ENCODE measurements around the gene NQO2.

The NQO2 gene

DNA sequence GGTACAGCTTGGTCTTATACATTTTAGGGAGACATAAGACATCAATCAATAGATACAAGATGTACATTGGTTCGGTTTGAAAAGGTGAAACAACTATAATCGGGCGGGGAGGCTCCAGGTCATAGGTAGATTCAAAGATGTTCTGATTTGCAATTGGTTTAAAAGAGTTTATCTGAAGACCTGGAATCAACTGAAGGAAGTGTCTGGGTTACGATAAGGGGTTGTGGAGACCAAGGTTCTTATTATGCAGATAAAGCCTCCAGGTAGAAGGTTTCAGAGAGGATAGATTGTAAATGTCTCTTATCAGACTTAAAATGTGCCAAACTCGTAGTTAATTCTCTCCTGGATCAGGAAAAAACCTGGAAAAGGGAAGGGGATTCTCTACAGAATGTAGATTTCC is 22.4 kb upstream of the NQO2 start:
- H3K27me3 ChIP-seq (ENCODE audit: control insufficient read depth in 1 of 2, insufficient read depth in 2 of 2, low read length in 2 of 2), result no peaks in the 10 kb centered on the region
- H3K4me1 ChIP-seq (ENCODE audit: control insufficient read depth, insufficient read depth, low read length), result peaks cover 20% of the 10 kb centered on the region
- H3K9ac ChIP-seq (ENCODE audit: low read length in 2 of 2), result no peak overlapping the region
- H3K4me3 ChIP-seq (ENCODE audit: low read length in 2 of 2), result no peak overlapping the region
- H3K36me3 ChIP-seq (ENCODE audit: control insufficient read depth in 2 of 2, insufficient read depth in 2 of 2, low read length in 2 of 2), result no peaks in the 10 kb centered on the region
- H3K27ac ChIP-seq (ENCODE audit: low read length), result no peak overlapping the region
- no peaks in the 10 kb centered on the region for H3K9me3 ChIP-seq (ENCODE audit: control insufficient read depth in 2 of 2, low read length in 2 of 2)

DNA sequence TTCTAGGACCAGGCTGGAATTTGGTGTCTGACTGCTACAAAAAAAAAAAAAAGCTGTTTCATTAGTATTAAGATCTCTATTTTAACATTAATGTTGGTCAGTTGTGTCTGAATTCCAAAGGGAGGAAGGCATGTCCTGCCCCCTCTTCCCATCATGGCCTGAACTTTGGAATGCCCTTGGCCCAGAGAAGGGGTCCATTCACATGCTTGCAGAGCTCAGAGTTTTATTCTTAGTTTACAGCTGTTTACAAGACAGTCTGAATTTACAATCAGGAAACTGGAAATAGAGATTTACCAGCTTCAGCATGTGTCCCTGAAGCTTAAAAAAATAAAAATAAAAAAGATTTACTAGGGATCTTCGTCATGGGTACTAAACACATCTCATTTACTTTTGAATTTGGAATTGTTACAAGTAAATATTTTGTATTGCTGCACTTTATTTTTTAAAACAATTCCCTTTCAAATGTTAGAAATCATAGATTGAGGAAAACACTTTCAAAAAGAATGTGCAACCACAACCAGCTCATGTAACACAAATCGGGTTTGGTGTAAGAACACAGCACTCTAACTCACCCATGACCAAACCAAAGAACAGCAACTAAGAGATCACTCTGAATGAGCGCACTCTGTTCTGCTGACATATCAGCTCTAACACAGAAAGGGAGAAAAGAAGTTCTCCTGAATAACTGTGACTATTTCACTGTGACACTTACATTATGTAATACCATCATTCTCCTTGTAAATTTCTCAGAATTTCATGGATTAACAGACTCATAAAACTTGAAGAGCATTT is 21.7 kb upstream of the NQO2 start:
- Histone ChIP-seq H3K4me1 (ENCODE audit: control insufficient read depth, insufficient read depth, low read length) (peaks cover 26% of the 10 kb centered on the region), H3K36me3 (ENCODE audit: control insufficient read depth in 2 of 2, insufficient read depth in 2 of 2, low read length in 2 of 2) (no peaks in the 10 kb centered on the region), H3K27ac (ENCODE audit: low read length) (no peak overlapping the region), H3K4me3 (ENCODE audit: low read length in 2 of 2) (no peak overlapping the region), H3K9me3 (ENCODE audit: control insufficient read depth in 2 of 2, low read length in 2 of 2) (no peaks in the 10 kb centered on the region), H3K27me3 (ENCODE audit: control insufficient read depth in 1 of 2, insufficient read depth in 2 of 2, low read length in 2 of 2) (no peaks in the 10 kb centered on the region), H3K9ac (ENCODE audit: low read length in 2 of 2) (no peak overlapping the region)

DNA sequence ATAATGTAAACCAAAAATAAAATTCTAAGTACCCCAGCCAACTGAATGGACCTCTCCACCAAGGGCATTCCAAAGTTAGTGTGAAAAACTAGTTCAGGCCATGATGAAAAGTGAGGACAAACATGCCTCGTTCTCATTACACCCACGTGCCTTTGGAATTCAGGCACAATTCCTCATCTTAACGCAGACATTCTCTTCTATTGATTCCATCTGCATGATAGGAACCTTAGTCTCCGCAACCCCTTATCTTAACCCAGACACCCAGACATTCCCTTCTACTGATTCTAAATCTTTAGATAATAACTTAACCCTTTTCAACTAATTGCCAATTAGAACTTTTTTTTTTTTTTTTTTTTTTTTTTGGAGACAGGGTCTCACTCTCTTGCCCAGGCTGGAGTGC is 20.8 kb upstream of the NQO2 start:
- H3K27ac ChIP-seq (ENCODE audit: low read length), result no peak overlapping the region
- no peak overlapping the region for H3K4me3 ChIP-seq (ENCODE audit: low read length in 2 of 2)
- H3K27me3 ChIP-seq (ENCODE audit: control insufficient read depth in 1 of 2, insufficient read depth in 2 of 2, low read length in 2 of 2), result no peaks in the 10 kb centered on the region
- H3K9ac ChIP-seq (ENCODE audit: low read length in 2 of 2), result no peak overlapping the region
- no peaks in the 10 kb centered on the region for H3K9me3 ChIP-seq (ENCODE audit: control insufficient read depth in 2 of 2, low read length in 2 of 2)
- H3K36me3 ChIP-seq (ENCODE audit: control insufficient read depth in 2 of 2, insufficient read depth in 2 of 2, low read length in 2 of 2), result no peaks in the 10 kb centered on the region
- peaks cover 26% of the 10 kb centered on the region for H3K4me1 ChIP-seq (ENCODE audit: control insufficient read depth, insufficient read depth, low read length)

DNA sequence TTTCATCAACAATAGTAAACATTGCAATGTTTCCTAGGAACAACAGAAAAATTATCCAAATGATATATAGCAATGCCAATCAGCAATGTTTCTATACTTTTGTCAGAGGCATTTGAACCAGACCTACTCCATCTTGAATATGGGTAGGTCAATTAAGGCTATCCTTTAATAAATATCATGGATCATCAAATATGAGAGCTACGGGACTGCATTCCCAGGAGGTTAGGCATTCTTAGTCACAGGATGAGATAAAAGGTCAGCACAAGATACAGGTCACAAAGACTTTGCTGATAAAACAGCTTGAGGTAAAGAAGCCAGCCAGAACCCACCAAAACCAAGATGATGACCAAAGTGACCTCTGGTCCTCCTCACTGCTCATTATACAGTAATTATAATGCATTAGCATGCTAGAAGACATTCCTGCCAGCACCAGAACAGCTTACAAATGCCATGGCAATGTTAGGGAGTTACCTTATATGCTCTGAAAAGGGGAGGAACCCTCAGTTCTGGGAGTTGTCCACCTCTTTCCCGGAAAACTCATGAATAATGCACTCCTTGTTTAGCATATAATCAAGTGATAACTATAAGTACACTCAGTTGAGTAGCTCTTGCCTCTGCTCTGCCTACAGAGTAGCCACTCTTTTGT is 19.8 kb upstream of the NQO2 start:
- Histone ChIP-seq H3K9me3 (ENCODE audit: control insufficient read depth in 2 of 2, low read length in 2 of 2) (no peaks in the 10 kb centered on the region), H3K4me1 (ENCODE audit: control insufficient read depth, insufficient read depth, low read length) (peaks cover 26% of the 10 kb centered on the region), H3K9ac (ENCODE audit: low read length in 2 of 2) (no peak overlapping the region), H3K36me3 (ENCODE audit: control insufficient read depth in 2 of 2, insufficient read depth in 2 of 2, low read length in 2 of 2) (no peaks in the 10 kb centered on the region), H3K4me3 (ENCODE audit: low read length in 2 of 2) (no peak overlapping the region), H3K27ac (ENCODE audit: low read length) (no peak overlapping the region), H3K27me3 (ENCODE audit: control insufficient read depth in 1 of 2, insufficient read depth in 2 of 2, low read length in 2 of 2) (no peaks in the 10 kb centered on the region)

DNA sequence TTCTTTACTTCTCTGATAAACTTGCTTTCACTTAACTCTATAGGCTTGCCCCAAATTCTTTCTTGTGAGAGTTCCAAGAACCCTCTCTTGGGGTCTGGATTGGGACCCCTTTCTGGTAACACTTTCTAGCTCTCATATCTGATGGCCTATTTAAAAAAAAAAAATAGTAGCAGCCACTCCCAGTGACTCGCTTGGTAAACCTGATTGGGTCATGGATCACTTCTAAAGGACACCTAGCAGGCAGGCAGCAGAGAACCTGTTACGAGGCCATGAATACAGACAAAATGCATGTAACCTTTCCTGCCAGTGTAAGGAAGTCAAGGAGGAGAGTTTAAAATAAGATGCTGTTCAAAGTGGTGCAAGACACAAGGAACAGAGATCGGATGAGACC is 19.2 kb upstream of the NQO2 start:
- Histone ChIP-seq H3K27ac (ENCODE audit: low read length) (peak overlapping the region; percentile 58), H3K4me1 (ENCODE audit: control insufficient read depth, insufficient read depth, low read length) (peaks cover 26% of the 10 kb centered on the region), H3K9ac (ENCODE audit: low read length in 2 of 2) (no peak overlapping the region), H3K9me3 (ENCODE audit: control insufficient read depth in 2 of 2, low read length in 2 of 2) (no peaks in the 10 kb centered on the region), H3K27me3 (ENCODE audit: control insufficient read depth in 1 of 2, insufficient read depth in 2 of 2, low read length in 2 of 2) (no peaks in the 10 kb centered on the region), H3K36me3 (ENCODE audit: control insufficient read depth in 2 of 2, insufficient read depth in 2 of 2, low read length in 2 of 2) (no peaks in the 10 kb centered on the region), H3K4me3 (ENCODE audit: low read length in 2 of 2) (no peak overlapping the region)

DNA sequence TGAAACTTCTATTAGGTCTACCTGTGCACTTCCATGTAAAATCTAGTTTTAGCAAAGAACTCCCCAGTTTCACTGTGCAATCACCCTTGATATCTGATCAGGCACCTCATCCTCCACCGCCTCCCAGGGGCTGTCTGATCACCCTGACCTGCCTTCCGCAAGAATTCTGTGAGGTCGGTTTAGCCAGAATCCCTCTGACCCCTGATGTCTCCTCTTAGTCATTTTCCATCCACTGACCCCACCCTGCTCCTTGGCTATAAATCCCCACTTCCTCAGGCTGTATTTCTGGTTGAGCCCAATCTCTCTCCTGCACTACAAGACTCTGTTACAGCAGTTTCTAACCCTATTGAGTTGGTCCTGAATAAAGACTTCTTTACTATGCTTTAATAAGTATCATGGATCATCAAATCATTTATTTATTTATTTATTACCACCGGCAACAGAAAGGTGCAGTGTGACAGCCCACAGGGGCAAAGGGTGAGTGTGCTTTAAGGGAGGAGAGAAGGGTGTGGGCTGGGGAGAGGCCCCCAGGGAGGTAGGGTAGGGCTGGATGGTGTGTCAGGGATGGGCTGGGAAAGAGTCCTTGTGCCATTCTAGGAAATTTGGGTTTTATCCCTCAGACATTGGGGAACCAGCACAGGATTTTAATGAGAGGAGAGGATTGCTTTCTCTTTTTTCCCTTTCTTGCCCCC is 17.1 kb upstream of the NQO2 start:
- no peak overlapping the region for H3K4me3 ChIP-seq (ENCODE audit: low read length in 2 of 2)
- no peaks in the 10 kb centered on the region for H3K9me3 ChIP-seq (ENCODE audit: control insufficient read depth in 2 of 2, low read length in 2 of 2)
- peak overlapping the region; percentile 58 for H3K27ac ChIP-seq (ENCODE audit: low read length)
- H3K27me3 ChIP-seq (ENCODE audit: control insufficient read depth in 1 of 2, insufficient read depth in 2 of 2, low read length in 2 of 2), result no peaks in the 10 kb centered on the region
- no peak overlapping the region for H3K9ac ChIP-seq (ENCODE audit: low read length in 2 of 2)
- H3K4me1 ChIP-seq (ENCODE audit: control insufficient read depth, insufficient read depth, low read length), result peaks cover 26% of the 10 kb centered on the region
- no peaks in the 10 kb centered on the region for H3K36me3 ChIP-seq (ENCODE audit: control insufficient read depth in 2 of 2, insufficient read depth in 2 of 2, low read length in 2 of 2)

DNA sequence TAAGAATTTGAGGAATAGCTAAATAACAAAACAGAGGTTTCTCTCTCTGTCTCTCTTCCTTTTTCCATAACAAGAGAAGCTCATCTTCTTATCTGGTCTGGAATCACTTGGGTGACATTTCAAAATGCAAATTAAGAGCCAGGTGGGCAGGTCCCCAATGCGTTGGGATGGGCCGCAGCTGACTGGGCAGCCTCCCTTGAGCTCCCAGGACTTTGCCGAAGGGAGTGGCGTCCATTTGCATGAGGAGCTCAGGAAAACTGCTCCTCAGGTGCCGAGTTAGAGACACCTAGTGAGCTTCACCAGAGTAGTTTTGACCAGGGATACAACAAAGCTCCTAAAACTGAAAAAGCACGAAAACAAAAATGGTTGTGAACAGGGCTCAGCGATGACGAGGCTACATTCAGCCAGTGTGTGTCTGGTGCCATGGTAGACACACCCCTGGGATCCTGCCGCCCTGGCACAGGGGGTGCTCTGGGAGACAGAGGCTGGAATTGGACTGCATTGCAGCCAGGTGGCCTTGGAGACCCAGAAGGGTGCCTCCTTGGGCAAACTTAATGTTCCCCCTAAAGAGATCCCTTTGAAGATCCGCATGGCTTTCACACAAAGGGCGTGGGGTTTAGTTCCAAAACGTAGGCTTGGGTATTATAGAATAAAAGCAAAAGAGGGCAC is 14.8 kb upstream of the NQO2 start:
- H3K9me3 ChIP-seq (ENCODE audit: control insufficient read depth in 2 of 2, low read length in 2 of 2), result no peaks in the 10 kb centered on the region
- H3K4me3 ChIP-seq (ENCODE audit: low read length in 2 of 2), result no peak overlapping the region
- no peaks in the 10 kb centered on the region for H3K36me3 ChIP-seq (ENCODE audit: control insufficient read depth in 2 of 2, insufficient read depth in 2 of 2, low read length in 2 of 2)
- H3K27ac ChIP-seq (ENCODE audit: low read length), result no peak overlapping the region
- H3K27me3 ChIP-seq (ENCODE audit: control insufficient read depth in 1 of 2, insufficient read depth in 2 of 2, low read length in 2 of 2), result no peaks in the 10 kb centered on the region
- H3K4me1 ChIP-seq (ENCODE audit: control insufficient read depth, insufficient read depth, low read length), result peaks cover 33% of the 10 kb centered on the region
- H3K9ac ChIP-seq (ENCODE audit: low read length in 2 of 2), result no peak overlapping the region

DNA sequence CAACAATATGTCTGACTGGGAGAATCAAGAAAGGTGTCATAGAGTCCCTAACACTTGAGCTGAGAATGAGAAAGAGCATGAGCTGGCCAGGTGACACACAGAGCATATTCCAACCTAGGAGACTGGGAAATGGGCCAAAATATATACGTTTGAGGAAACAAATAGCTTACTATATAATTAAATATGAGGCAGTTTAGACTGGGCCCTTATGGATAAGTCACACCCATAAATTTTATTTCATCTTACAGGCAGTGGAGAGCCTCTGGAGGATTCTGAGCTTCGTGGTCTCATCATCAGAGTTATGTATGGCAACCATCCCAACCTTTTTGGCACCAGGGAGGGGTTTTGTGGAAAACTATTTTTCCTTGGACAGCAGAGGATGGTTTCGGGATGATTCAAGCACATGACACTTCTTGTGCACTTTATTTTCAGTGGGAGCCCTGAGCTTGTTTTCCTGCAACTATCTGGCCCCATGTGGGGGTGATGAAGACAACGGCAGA is 12.9 kb upstream of the NQO2 start:
- Histone ChIP-seq H3K36me3 (ENCODE audit: control insufficient read depth in 2 of 2, insufficient read depth in 2 of 2, low read length in 2 of 2) (no peaks in the 10 kb centered on the region), H3K9me3 (ENCODE audit: control insufficient read depth in 2 of 2, low read length in 2 of 2) (no peaks in the 10 kb centered on the region), H3K4me3 (ENCODE audit: low read length in 2 of 2) (no peak overlapping the region), H3K27ac (ENCODE audit: low read length) (peak overlapping the region; percentile 99), H3K27me3 (ENCODE audit: control insufficient read depth in 1 of 2, insufficient read depth in 2 of 2, low read length in 2 of 2) (no peaks in the 10 kb centered on the region), H3K9ac (ENCODE audit: low read length in 2 of 2) (no peak overlapping the region), H3K4me1 (ENCODE audit: control insufficient read depth, insufficient read depth, low read length) (peaks cover 29% of the 10 kb centered on the region)

DNA sequence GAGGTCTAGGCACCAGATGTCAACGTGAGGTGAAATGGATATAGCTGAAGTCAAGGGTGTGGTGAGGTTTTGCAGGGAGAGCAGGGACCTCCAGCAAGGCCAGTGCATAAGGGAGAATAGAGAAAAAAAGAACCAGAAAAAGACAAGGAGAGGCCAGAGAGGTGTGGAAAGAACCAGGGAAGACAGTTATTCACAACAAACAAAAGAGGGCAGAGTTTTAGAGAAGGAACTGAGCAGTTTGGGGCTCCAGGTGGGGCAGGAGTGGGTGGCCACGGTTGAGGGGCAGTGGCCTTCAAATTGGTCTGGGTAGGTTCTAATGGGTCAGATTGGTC is 11.6 kb upstream of the NQO2 start:
- Histone ChIP-seq H3K4me1 (ENCODE audit: control insufficient read depth, insufficient read depth, low read length) (peaks cover 18% of the 10 kb centered on the region), H3K36me3 (ENCODE audit: control insufficient read depth in 2 of 2, insufficient read depth in 2 of 2, low read length in 2 of 2) (no peaks in the 10 kb centered on the region), H3K4me3 (ENCODE audit: low read length in 2 of 2) (peak overlapping the region; percentile 81 to 91), H3K9me3 (ENCODE audit: control insufficient read depth in 2 of 2, low read length in 2 of 2) (no peaks in the 10 kb centered on the region), H3K27me3 (ENCODE audit: control insufficient read depth in 1 of 2, insufficient read depth in 2 of 2, low read length in 2 of 2) (no peaks in the 10 kb centered on the region), H3K27ac (ENCODE audit: low read length) (peak overlapping the region; percentile 99), H3K9ac (ENCODE audit: low read length in 2 of 2) (peak overlapping the region; percentile 86 to 89)

DNA sequence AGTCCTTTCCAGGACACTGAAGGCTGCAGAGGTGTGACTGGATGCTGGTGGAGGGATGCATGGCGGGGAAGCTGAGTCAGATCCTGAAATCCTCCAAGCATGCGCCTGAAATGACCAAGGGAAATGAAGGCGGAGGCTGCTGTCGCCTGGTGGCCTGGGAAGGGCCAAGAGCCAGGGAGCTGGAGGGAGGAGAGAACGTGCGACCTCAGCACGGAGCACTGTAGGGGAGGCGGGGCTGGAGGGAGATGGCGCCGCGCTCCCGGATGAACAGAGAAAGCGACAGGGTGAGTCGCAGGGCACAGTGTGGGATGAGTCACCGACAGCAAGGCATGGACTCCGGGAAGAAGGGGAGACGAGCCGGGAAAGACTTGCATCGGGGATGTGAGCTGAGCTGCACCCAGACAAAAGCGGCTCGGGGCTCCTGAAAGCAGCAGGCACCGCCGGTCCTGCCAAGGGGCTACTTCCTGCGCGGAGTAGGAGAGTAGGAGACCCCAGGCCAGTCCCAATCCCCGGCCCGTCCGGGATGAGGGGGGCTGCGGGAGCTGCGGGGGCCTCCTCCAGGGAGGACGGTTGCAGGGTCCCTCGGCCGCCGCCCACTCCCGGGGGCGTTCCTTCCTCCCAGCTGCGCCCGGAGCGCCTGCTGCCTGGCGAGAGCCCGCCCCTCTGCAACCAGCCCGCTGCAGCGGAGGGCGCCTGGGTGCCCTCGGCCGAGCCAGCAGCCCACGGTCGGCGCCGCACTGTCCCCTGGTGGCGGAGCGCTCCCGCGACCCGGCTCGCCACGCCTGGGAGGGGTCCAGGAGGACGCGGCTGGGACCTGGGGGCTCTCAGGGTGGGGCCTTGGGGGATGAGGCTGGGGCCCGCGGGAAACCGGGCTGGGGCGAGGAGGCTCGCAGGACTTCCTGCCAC is 11.0 kb upstream of the NQO2 start:
- Histone ChIP-seq H3K9me3 (ENCODE audit: control insufficient read depth in 2 of 2, low read length in 2 of 2) (no peaks in the 10 kb centered on the region), H3K27me3 (ENCODE audit: control insufficient read depth in 1 of 2, insufficient read depth in 2 of 2, low read length in 2 of 2) (no peaks in the 10 kb centered on the region), H3K9ac (ENCODE audit: low read length in 2 of 2) (peak overlapping the region; percentile 89 to 99), H3K36me3 (ENCODE audit: control insufficient read depth in 2 of 2, insufficient read depth in 2 of 2, low read length in 2 of 2) (no peaks in the 10 kb centered on the region), H3K4me3 (ENCODE audit: low read length in 2 of 2) (peak overlapping the region; percentile 81 to 91), H3K27ac (ENCODE audit: low read length) (peak overlapping the region; percentile 99), H3K4me1 (ENCODE audit: control insufficient read depth, insufficient read depth, low read length) (peaks cover 18% of the 10 kb centered on the region)

All from stomach smooth muscle (tissue), 2 donors.